Stimulated activated CD4-positive, alpha-beta T cell treated with anti-CD3 and anti-CD28 coated beads, Interleukin-15, amount 100 ng/mL, for 24 hours (primary cell): ENCODE data around the gene MPP1.
A peak's percentile ranks its signal among the peaks of the same experiment; 100 is the strongest.

Experiments used
- DNase-seq: peaks from one replicate; pipeline ENCODE4 v3.0.0-alpha.2; 2020

Gene MPP1

DNA sequence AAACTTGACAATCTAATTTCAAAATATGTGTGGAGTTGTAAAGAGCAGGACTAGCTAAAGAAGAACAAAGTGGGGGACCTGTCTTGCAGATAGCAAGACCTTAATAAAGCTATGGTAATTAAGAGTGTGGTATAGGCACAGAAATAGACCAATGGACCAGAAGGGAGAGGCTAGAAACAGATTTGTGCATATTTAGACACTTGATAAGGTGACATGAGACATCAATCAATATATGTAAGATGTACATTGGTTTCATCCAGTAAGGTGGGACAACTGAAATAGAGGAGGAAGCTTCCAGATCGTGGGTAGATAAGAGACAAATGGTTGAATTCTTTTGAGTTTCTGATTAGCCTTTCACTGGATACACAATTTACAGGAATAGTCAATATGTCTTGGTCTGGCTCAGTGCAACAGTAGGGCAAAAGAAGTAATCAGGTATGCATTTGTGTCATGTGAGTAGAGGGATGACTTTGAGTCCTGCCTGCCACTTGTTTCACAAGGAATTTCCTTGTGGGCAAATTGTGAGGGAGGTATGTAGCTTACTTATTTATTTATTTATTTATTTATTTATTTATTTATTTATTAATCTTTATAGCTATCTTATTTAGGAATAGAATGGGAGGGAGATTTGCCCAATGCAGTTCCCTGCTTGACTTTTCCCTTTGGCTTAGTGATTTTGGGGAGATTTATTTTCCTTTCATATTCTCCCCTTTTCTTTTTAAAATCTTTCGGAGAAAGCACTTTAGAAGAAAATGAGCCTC, 7.2 kb upstream of the MPP1 start:
- DNase-seq = no peak

- DNase-seq = no peak
These were observed 4.8 kb upstream of the MPP1 start for GRCh38 chrX:154809939-154810665.

DNA sequence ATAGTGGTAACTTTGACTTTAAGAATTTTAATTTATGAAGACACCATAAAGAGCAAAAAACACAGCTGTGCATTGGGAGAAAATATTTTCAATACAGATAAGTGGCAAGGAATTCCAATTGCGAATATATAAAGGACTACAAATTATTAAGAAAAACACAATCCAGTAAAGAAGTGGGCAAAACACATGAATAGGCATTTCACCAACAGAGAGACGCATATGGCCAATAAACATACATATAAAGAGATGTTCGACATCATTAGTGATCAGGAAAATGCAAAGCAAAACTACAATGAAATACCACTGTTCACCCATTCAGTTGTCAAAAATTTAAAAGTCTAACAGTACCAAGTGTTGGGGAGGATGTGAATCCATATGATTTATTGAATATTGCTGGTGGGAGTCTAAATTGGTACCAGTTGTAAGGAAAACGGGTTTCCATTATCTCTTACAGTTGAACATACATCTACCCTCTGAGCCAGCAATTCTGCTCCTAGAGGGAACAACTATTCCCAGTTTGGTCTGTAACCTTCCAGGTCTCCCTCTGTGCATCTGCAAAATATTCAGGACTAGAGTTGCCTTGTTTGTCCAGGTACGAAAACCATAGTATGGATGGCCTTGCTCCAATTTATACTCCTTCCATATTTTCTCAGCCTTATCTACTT, 1.7 kb upstream of the MPP1 start:
- DNase-seq = no peak

GRCh38 chrX:154805696-154806091, 409 bp upstream of the MPP1 start:
- no peak for DNase-seq

- no peak for DNase-seq
These were observed 876 bp downstream of the MPP1 start for GRCh38 chrX:154804261-154804956.

DNA sequence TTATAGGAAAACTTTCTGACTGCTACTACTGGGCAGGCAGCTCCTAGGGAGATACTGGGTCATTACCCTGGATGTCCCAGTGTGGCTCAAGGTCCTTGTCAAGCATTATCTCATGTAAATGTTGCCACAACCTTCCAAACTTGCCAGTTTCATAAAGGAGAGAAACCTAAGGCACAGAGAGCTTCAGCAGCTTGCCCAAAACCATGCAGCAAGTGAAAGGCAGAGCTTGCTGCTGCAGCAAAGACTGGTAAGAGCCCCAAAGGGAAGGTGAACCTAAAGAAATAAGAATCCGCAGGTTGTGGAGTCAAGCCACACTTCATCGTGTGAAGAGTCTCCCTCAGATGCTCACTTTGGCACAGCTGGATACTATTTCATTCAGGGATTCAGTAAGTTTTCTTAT, 2.3 kb downstream of the MPP1 start:
- DNase-seq = no peak

DNA sequence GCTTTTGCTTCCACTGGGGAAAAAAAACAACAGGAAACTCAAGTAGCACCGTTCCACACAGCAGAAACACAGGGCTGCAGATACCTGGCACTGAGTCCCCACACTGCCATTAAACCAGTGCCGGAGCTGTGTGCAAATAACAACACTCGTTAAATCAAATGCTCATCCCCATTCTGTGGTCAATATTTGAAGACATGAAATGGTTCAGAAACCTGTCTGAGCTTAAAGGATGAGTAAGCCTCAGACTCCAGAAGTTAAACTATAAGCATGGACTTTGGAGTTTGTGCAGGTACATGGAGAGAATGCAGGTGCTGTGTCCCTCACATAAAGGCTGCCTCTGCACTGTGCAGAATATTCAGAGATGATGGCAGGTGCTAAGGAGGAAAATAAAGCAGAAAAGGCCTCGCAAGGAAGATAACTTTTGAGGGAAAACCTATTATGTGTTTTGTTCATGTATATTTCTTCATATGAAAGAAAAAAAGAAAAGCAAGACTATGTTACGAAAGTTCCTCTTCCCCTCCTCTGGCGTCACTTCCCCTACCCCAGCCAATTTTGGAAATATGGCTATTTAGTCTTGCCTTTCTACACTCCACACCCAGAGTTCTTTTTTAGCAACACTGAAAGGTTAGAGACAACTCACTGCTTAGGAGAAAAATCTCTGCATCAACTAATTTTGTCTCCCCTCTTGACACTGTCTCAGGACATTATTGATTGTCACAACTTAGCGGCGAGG, 4.6 kb downstream of the MPP1 start:
- no peak for DNase-seq

GRCh38 chrX:154799556-154800348, 5.5 kb downstream of the MPP1 start:
- no peak for DNase-seq

GRCh38 chrX:154797006-154797405, 8.3 kb downstream of the MPP1 start:
- no peak for DNase-seq

- no peak for DNase-seq
These were observed 10.3 kb downstream of the MPP1 start for GRCh38 chrX:154795016-154795415.

GRCh38 chrX:154793084-154793795, 12.0 kb downstream of the MPP1 start:
- DNase-seq = no peak

DNA sequence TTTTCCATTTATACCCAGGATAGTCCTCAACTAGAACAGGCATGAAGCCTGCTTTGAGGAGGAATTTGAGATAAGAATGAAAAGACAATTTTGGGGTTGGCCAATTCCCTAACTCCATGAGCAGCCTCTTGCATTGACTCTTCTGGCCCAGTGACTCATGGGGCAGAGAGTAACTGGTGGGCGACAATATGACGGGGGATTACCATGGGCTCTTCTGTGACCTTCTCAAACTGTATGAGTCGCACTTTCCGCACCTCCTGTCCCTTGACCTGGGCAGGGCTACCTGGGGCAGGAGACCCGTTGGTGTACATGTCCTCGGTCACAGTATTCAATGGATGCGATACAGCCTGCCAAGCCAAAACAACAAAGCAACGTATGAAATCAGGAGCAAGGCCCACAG, 13.3 kb downstream of the MPP1 start:
- DNase-seq = no peak

- no peak for DNase-seq
These were observed 13.8 kb downstream of the MPP1 start for GRCh38 chrX:154791467-154791866.

DNA sequence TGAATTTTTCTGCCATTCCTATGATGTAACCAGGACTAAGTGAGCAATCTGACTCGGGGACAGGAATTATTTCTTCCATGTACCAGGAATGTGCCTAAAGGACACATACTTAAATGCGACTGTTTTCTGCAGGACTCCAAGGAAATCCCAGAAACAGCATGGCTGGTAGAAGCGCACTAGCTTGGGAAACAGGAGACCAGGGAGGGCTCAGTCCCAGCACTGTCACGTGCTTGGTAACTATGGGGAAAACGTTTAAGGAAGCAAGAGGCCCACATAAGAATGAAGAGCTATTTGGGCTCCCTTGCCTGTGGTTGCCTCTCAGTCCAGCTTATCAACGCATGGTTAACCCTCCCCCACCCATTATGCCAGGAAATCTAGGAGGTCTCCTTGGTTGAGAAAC, 19.6 kb downstream of the MPP1 start:
- DNase-seq = no peak

DNA sequence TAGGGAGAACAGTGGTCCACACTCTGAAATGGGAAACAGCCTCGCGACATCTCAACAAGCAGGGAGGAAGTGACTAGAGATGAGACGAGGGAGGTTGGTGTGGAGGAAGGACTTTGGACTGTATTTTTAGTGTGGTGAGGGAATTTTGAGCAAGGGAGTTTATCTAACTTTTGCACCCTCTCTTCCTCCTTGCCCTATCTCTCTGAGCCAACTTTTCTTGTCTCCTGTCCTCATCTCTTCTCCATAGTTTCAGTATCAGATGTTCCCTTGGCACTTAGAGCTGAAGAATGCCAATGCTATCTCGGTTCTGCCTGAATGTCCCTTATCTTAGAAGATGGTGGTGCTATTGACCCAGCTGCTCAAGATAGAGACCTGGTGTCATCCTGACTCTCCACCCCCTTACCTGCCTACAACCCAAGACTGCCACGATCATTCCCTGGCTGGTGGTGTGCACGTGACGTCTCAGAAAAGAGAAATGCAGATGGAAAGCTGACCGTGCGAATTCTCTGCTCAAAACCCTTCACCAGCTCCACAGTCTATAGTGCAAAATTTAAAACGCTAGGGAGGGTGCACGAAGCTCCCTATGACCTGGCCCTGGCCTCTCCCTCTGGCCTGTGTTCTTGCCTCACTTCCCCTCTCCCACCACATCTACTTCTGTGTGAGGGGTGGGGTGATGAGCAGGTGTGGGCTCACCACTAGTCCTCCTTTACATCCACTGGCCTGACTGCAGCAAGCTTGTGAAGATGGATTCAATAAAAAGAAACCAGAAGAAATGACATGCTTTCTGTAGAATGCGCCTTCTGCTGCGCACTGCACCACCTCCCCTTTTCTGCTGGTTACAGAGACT, 20.9 kb downstream of the MPP1 start:
- DNase-seq = no peak

DNA sequence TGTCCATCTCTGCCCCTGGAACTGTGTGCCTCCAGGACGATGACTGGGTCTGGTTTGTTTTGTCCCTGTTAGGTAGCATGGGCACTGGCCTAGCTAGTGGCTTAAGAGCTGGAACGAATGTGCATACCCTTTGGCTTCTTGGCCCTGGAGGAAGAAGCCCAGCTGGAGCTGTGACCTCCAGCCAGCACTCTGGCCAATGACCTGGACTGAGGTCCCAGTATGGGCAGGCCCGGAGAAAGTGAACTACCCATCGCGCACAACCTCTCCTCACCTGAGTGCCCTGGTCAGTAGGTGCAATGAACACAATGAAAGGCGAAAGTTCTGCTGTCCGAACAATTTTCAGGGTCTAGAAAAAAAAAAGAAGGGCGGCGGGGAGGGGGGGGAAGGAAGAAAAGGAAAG, 24.3 kb downstream of the MPP1 start:
- no peak for DNase-seq

DNA sequence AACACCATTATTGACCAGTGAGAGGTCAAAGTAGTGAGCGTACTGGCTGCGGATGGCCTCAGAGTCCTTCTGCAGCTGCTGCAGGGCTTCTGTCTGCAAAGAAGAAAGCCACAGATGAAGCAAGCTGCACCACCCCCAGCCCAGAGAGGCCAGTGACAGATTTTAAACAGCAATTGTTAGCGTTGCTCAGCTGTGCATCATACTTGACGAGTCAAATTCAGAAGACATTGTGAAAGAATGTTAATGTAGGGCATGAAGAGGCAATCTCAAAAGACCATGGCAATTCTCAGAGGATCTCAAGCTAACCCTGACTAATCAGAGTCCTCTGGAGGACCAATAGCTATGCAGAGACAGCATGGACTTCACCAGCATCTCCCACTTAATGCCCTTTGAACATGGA, 26.0 kb downstream of the MPP1 start:
- DNase-seq = no peak

GRCh38 chrX:154776753-154777152, 28.5 kb downstream of the MPP1 start:
- no peak for DNase-seq

GRCh38 chrX:154775419-154776349, 29.6 kb downstream of the MPP1 start:
- peak; percentile 51 for DNase-seq
